ENCODE data around the gene GFY. TPM values are rescaled to one million over a fixed set of nuclear protein-coding genes. Genes with fewer than 3 reads are reported as not detected.

The GFY gene
- total and polyA plus RNA-seq, 9 of the 15 experiments (the other 6 are each of a cell fraction or from before 2014, with no cell fraction given) = 0.06 to 0.40 (median 0.19) TPM; not detected in 3

DNA sequence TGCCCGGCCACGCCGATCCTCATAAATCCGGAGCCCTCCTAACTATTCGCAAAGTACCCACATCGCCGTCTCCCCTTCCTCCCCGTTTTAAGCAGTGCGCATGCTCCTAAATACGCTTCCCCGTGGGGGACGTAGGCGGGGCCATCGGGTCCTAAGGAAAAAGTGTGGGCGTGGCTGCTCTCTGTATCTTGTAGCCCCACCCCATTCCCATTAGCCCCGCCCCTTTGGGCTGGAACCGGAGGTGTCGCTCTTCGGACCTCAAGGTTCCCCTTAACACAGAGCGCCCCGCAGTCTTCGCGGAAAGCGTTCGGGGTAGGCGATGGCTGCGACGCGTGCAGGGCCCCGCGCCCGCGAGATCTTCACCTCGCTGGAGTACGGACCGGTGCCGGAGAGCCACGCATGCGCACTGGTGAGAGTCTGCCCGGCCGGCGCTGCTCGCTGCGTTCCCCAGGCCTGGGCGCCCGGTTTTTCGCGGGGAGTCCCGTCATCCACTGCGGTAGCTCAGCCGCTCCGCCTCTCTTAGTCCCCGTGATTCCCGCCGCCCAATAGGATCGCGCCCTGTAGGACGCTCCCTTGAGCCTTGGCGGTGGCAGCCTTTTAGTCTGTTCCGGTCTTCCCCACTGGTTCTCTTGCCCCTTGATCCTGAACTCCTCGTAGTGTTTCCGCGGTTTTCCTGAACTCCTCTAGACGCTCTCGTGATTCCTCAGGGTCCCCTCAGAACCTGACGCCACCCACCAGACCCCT, 28.0 kb downstream of the GFY start, which contains the start of gene ALDH16A1 (continued):
- TF ChIP-seq, protein P1, sequence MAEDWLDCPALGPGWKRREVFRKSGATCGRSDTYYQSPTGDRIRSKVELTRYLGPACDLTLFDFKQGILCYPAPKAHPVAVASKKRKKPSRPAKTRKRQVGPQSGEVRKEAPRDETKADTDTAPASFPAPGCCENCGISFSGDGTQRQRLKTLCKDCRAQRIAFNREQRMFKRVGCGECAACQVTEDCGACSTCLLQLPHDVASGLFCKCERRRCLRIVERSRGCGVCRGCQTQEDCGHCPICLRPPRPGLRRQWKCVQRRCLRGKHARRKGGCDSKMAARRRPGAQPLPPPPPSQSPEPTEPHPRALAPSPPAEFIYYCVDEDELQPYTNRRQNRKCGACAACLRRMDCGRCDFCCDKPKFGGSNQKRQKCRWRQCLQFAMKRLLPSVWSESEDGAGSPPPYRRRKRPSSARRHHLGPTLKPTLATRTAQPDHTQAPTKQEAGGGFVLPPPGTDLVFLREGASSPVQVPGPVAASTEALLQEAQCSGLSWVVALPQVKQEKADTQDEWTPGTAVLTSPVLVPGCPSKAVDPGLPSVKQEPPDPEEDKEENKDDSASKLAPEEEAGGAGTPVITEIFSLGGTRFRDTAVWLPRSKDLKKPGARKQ (CRISPR knock-in tag; IDR thresholded peaks at IDR 0.05) = no peak
- TF ChIP-seq HDAC1 (IDR thresholded peaks at IDR 0.05) (no peak), MYC (IDR thresholded peaks at IDR 0.05; ENCODE audit: low read depth, low read length) (peak; percentile 67; the same call in 1 of the 2 replicates), MYC (CRISPR knock-in tag; IDR thresholded peaks at IDR 0.05; ENCODE audit: borderline replicate concordance, low read depth) (no peak), GABPB1 (CRISPR knock-in tag; IDR thresholded peaks at IDR 0.05) (peak; percentile 1; the same call in 1 of the 2 replicates), POLR2G (IDR thresholded peaks at IDR 0.05; ENCODE audit: low read depth, low read length) (peak; percentile 96), SETDB1 (IDR thresholded peaks at IDR 0.05; ENCODE audit: low read length) (no peak), ETV5 (CRISPR knock-in tag; IDR thresholded peaks at IDR 0.05; ENCODE audit: low read depth) (peak; percentile 72; the same call in 1 of the 2 replicates), ZNF324 (CRISPR knock-in tag; IDR thresholded peaks at IDR 0.05) (no peak), TAF9B (IDR thresholded peaks at IDR 0.05; ENCODE audit: partially characterized antibody) (peak; percentile 89), TRIM28 (IDR thresholded peaks at IDR 0.05) (0 out of 2 replicates have a peak, but pooled peaks have one; percentile 17), COPS2 (conservative IDR thresholded peaks at IDR 0.05) (no peak)
- TF ChIP-seq, protein P2, sequence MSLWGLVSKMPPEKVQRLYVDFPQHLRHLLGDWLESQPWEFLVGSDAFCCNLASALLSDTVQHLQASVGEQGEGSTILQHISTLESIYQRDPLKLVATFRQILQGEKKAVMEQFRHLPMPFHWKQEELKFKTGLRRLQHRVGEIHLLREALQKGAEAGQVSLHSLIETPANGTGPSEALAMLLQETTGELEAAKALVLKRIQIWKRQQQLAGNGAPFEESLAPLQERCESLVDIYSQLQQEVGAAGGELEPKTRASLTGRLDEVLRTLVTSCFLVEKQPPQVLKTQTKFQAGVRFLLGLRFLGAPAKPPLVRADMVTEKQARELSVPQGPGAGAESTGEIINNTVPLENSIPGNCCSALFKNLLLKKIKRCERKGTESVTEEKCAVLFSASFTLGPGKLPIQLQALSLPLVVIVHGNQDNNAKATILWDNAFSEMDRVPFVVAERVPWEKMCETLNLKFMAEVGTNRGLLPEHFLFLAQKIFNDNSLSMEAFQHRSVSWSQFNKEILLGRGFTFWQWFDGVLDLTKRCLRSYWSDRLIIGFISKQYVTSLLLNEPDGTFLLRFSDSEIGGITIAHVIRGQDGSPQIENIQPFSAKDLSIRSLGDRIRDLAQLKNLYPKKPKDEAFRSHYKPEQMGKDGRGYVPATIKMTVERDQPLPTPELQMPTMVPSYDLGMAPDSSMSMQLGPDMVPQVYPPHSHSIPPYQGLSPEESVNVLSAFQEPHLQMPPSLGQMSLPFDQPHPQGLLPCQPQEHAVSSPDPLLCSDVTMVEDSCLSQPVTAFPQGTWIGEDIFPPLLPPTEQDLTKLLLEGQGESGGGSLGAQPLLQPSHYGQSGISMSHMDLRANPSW (CRISPR knock-in tag; IDR thresholded peaks at IDR 0.05) = no peak
- TF ChIP-seq, protein P3, sequence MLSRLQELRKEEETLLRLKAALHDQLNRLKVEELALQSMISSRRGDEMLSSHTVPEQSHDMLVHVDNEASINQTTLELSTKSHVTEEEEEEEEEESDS (CRISPR knock-in tag; IDR thresholded peaks at IDR 0.05) = no peak
- TF ChIP-seq, protein P4, sequence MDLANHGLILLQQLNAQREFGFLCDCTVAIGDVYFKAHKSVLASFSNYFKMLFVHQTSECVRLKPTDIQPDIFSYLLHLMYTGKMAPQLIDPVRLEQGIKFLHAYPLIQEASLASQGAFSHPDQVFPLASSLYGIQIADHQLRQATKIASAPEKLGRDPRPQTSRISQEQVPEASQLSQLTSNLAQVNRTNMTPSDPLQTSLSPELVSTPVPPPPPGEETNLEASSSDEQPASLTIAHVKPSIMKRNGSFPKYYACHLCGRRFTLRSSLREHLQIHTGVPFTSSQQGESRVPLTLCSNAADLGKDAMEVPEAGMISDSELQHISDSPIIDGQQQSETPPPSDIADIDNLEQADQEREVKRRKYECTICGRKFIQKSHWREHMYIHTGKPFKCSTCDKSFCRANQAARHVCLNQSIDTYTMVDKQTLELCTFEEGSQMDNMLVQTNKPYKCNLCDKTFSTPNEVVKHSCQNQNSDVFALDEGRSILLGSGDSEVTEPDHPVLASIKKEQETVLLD (IDR thresholded peaks at IDR 0.05) = peak; percentile 97
- TF ChIP-seq, protein P5, sequence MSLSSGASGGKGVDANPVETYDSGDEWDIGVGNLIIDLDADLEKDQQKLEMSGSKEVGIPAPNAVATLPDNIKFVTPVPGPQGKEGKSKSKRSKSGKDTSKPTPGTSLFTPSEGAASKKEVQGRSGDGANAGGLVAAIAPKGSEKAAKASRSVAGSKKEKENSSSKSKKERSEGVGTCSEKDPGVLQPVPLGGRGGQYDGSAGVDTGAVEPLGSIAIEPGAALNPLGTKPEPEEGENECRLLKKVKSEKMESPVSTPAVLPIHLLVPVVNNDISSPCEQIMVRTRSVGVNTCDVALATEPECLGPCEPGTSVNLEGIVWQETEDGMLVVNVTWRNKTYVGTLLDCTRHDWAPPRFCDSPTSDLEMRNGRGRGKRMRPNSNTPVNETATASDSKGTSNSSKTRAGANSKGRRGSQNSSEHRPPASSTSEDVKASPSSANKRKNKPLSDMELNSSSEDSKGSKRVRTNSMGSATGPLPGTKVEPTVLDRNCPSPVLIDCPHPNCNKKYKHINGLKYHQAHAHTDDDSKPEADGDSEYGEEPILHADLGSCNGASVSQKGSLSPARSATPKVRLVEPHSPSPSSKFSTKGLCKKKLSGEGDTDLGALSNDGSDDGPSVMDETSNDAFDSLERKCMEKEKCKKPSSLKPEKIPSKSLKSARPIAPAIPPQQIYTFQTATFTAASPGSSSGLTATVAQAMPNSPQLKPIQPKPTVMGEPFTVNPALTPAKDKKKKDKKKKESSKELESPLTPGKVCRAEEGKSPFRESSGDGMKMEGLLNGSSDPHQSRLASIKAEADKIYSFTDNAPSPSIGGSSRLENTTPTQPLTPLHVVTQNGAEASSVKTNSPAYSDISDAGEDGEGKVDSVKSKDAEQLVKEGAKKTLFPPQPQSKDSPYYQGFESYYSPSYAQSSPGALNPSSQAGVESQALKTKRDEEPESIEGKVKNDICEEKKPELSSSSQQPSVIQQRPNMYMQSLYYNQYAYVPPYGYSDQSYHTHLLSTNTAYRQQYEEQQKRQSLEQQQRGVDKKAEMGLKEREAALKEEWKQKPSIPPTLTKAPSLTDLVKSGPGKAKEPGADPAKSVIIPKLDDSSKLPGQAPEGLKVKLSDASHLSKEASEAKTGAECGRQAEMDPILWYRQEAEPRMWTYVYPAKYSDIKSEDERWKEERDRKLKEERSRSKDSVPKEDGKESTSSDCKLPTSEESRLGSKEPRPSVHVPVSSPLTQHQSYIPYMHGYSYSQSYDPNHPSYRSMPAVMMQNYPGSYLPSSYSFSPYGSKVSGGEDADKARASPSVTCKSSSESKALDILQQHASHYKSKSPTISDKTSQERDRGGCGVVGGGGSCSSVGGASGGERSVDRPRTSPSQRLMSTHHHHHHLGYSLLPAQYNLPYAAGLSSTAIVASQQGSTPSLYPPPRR (CRISPR knock-in tag; IDR thresholded peaks at IDR 0.05; ENCODE audit: borderline replicate concordance) = no peak
